ENCODE data around the gene HIBCH. TPM values are rescaled to one million over a fixed set of nuclear protein-coding genes. Genes with fewer than 3 reads are reported as not detected.

HIBCH gene
- total RNA-seq, 1 experiment from 2014 or later: 26.5 TPM

DNA sequence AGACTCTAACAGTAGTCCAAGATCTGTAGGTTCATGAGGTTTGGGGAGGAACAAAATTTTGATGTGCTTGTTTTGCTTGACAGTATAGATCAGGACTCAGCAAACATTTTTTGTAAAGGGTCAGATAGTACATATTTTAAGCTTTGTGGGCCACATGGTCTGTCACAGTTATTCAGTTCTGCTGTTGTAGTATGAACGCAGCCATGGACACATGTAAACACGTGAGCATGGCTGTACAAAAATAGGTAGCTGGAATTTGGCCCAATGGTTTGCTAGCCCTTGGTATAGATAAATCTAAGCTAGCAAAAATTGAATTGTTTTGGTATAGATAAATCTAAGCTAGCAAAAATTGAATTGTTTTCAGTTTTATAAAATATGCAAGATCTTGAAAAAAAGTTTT is 120.5 kb downstream of the HIBCH start:
- Mint-ChIP-seq H3K4me1 (peaks cover 7% of the 10 kb centered on the region), H3K4me3 (no peak overlapping the region), H3K27ac (no peak overlapping the region), H3K36me3 (peaks cover 2% of the 10 kb centered on the region; the same call in 1 of the 2 replicates), H3K27me3 (ENCODE audit: low read depth) (no peaks in the 10 kb centered on the region), H3K9me3 (no peaks in the 10 kb centered on the region)
- DNase-seq (ENCODE audit: low spot score): no peak
- POLR2A ChIA-PET: no interaction called here
- CTCF ChIA-PET: interaction anchor here (0.6 kb wide), 3 partner anchors 77 to 216 kb away, joined by 3 to 4 read pairs (median 3); no protein-coding TSS in a partner anchor
- TF ChIP-seq, protein P1, sequence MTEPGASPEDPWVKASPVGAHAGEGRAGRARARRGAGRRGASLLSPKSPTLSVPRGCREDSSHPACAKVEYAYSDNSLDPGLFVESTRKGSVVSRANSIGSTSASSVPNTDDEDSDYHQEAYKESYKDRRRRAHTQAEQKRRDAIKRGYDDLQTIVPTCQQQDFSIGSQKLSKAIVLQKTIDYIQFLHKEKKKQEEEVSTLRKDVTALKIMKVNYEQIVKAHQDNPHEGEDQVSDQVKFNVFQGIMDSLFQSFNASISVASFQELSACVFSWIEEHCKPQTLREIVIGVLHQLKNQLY (CRISPR knock-in tag; IDR thresholded peaks at IDR 0.05): no peak
- TF ChIP-seq, protein P2, sequence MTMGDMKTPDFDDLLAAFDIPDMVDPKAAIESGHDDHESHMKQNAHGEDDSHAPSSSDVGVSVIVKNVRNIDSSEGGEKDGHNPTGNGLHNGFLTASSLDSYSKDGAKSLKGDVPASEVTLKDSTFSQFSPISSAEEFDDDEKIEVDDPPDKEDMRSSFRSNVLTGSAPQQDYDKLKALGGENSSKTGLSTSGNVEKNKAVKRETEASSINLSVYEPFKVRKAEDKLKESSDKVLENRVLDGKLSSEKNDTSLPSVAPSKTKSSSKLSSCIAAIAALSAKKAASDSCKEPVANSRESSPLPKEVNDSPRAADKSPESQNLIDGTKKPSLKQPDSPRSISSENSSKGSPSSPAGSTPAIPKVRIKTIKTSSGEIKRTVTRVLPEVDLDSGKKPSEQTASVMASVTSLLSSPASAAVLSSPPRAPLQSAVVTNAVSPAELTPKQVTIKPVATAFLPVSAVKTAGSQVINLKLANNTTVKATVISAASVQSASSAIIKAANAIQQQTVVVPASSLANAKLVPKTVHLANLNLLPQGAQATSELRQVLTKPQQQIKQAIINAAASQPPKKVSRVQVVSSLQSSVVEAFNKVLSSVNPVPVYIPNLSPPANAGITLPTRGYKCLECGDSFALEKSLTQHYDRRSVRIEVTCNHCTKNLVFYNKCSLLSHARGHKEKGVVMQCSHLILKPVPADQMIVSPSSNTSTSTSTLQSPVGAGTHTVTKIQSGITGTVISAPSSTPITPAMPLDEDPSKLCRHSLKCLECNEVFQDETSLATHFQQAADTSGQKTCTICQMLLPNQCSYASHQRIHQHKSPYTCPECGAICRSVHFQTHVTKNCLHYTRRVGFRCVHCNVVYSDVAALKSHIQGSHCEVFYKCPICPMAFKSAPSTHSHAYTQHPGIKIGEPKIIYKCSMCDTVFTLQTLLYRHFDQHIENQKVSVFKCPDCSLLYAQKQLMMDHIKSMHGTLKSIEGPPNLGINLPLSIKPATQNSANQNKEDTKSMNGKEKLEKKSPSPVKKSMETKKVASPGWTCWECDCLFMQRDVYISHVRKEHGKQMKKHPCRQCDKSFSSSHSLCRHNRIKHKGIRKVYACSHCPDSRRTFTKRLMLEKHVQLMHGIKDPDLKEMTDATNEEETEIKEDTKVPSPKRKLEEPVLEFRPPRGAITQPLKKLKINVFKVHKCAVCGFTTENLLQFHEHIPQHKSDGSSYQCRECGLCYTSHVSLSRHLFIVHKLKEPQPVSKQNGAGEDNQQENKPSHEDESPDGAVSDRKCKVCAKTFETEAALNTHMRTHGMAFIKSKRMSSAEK (CRISPR knock-in tag; IDR thresholded peaks at IDR 0.05; ENCODE audit: borderline replicate concordance): no peak
- no peak for TF ChIP-seq ESRRA (CRISPR knock-in tag; IDR thresholded peaks at IDR 0.05; ENCODE audit: borderline replicate concordance)
- no peak for TF ChIP-seq HMGA2 (CRISPR knock-in tag; IDR thresholded peaks at IDR 0.05)
- no peak for TF ChIP-seq CREB1 (CRISPR knock-in tag; IDR thresholded peaks at IDR 0.05)
- no peak for TF ChIP-seq CTCF (IDR thresholded peaks at IDR 0.05)
- no peak for TF ChIP-seq RORB (CRISPR knock-in tag; IDR thresholded peaks at IDR 0.05)
- no peak for TF ChIP-seq ERG (CRISPR knock-in tag; IDR thresholded peaks at IDR 0.05)
- TF ChIP-seq TCF7 (CRISPR knock-in tag; IDR thresholded peaks at IDR 0.05; ENCODE audit: low read depth): no peak
- ATAC-seq: no peak

- peaks cover 4% of the 10 kb centered on the region for H3K4me1 Mint-ChIP-seq
- peaks cover 2% of the 10 kb centered on the region; the same call in 1 of the 2 replicates for H3K36me3 Mint-ChIP-seq
- ATAC-seq: no peak
- POLR2A ChIA-PET: interaction anchor here (1.0 kb wide), 1 partner anchor 9 kb away, joined by 3 read pairs; no protein-coding TSS in a partner anchor
- H3K27me3 Mint-ChIP-seq (ENCODE audit: low read depth): no peaks in the 10 kb centered on the region
- DNase-seq (ENCODE audit: low spot score): no peak
- no peaks in the 10 kb centered on the region for H3K9me3 Mint-ChIP-seq
- H3K4me3 Mint-ChIP-seq: no peak overlapping the region
- H3K27ac Mint-ChIP-seq: no peak overlapping the region
- CTCF ChIA-PET: no interaction called here
- TF ChIP-seq ZNF219 (CRISPR knock-in tag; IDR thresholded peaks at IDR 0.05; ENCODE audit: borderline replicate concordance) (no peak), HMGXB4 (CRISPR knock-in tag; IDR thresholded peaks at IDR 0.05) (no peak), ZMAT4 (CRISPR knock-in tag; IDR thresholded peaks at IDR 0.05) (no peak)
- TF ChIP-seq, protein P3, sequence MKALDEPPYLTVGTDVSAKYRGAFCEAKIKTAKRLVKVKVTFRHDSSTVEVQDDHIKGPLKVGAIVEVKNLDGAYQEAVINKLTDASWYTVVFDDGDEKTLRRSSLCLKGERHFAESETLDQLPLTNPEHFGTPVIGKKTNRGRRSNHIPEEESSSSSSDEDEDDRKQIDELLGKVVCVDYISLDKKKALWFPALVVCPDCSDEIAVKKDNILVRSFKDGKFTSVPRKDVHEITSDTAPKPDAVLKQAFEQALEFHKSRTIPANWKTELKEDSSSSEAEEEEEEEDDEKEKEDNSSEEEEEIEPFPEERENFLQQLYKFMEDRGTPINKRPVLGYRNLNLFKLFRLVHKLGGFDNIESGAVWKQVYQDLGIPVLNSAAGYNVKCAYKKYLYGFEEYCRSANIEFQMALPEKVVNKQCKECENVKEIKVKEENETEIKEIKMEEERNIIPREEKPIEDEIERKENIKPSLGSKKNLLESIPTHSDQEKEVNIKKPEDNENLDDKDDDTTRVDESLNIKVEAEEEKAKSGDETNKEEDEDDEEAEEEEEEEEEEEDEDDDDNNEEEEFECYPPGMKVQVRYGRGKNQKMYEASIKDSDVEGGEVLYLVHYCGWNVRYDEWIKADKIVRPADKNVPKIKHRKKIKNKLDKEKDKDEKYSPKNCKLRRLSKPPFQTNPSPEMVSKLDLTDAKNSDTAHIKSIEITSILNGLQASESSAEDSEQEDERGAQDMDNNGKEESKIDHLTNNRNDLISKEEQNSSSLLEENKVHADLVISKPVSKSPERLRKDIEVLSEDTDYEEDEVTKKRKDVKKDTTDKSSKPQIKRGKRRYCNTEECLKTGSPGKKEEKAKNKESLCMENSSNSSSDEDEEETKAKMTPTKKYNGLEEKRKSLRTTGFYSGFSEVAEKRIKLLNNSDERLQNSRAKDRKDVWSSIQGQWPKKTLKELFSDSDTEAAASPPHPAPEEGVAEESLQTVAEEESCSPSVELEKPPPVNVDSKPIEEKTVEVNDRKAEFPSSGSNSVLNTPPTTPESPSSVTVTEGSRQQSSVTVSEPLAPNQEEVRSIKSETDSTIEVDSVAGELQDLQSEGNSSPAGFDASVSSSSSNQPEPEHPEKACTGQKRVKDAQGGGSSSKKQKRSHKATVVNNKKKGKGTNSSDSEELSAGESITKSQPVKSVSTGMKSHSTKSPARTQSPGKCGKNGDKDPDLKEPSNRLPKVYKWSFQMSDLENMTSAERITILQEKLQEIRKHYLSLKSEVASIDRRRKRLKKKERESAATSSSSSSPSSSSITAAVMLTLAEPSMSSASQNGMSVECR (CRISPR knock-in tag; IDR thresholded peaks at IDR 0.05; ENCODE audit: borderline replicate concordance): no peak
- TF ChIP-seq, protein P2 (CRISPR knock-in tag; IDR thresholded peaks at IDR 0.05; ENCODE audit: borderline replicate concordance): no peak
Observed at GRCh38 chr2:190197143-190197720, 122.4 kb downstream of the HIBCH start.
